RKO (cell line): ENCODE results near the gene RCSD1.

Experiments
- DNase-seq: peaks from one replicate; pipeline ENCODE4 v3.0.0-alpha.2; 2016; ENCODE audit warnings: low spot score

The RCSD1 gene

DNA sequence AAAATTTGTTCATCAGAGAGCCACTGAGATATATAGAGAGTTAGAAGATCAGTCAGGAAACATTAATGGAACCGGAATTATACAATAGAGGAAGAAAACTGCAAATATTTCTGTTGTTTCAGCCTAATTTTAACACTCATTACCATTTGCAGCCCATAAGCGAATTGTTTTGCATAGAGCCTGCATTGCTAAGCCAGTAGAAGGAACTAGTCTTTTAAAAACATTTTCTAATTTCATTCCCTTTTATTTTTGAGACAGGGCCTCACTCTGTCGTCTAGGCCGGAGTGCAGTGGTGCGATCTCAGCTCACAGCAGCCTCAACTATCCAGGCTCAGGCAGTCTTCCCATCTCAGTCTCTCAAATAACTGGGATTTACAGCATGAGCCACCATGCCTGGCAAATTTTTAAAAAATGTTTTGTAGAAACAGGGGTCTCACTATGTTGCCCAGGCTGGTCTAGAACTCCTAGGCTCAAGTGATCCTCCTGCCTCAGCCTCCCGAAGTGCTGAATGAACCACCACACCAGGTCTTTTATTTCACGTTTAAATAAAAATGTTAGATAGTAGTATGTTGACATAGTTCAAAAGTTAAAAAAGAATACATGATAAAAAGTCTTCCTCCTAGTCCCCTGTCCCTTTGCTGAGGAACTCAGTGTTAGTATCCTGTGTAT, 117.1 kb downstream of the RCSD1 start:
- no peak for DNase-seq

DNA sequence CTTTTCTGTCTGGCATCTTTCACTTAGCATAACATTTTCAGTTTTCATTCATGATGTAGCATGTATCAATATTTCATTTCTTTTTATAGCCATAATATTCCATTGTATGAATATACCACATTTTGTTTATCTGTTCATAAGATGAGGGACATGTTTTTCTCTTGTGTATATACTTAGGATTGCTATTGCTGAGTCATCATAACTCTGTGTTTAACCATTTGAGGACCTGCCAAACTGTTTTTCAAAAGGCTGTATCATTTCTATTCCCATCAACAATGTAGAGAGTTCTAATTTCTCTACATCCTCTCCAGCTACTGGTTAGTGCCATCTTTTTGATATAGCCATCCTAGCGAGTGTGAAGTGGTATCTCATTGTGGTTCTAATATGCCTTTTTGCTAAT, 118.0 kb downstream of the RCSD1 start:
- DNase-seq, result no peak

DNA sequence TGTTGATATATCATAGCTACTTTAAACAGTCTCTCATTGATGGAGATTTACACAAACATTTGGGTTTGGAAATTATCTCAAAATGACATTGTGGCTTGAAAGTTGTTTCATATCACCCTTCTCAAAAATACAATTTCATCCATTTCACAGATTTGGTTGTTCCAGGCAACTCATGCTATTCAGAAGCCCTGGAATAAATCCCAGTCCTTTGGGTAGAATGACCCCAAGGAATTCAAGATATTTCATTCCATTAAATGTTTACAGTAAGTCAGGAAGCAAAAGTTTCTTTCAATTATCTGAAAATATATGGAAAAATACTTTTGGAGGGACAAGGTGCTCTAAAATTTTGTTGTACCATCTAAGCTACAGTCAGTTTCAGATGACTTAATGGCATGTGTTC, 118.9 kb downstream of the RCSD1 start:
- no peak for DNase-seq

DNA sequence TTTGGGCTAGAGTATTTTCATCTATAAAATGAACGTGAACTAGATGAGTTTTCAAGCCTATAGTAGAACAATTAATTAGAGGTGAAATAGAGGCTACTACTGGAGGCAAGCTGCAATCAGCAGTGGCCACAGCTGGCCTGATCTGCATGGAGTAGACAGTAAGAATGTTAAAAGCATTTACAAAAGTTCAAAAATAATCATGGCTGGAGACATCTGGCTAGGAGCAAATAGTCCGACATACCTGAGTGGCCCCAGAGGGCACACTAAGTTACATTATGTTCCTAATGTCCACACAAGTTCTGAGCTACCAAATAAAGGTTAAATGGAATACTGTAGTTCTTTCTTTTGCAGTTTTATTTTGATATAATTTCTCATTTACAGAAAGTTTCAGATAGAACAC, 119.7 kb downstream of the RCSD1 start:
- no peak for DNase-seq

DNA sequence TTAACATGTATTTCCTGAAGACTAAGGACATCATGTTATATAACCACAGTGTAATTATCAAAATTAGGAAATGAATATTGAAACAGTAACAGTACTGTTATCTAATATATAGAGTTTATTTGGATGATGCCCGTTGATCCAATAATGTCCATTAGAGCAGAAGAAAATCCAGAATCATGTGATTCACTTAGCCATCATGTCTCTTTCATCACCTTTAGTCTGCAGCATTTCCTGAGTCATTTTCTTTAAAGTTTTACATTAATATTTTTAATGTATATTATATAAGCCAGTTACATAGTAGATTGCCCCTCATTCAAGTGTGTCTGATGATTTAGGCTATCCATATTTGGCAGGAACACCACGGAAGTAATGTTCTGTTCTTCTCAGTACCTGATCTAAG, 120.6 kb downstream of the RCSD1 start:
- DNase-seq, result no peak

DNA sequence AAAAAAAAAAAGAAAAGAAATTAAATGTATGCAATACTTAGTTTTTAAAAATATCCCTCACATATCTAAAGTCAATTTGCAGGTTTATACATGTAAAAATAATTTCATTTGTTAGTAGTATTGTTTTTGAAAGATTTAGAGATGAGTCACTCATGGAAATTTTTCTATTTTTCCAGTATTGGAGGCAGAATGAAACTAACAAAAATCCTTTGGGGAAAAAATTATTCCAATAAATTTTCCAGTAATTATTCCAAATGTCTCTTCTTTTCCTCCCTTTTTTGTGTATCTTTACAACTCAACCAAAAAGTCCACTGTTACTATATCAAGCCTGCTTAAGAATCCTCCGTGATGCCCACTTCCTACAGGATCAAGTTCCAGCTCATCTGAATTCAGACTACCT, 121.6 kb downstream of the RCSD1 start:
- no peak for DNase-seq

DNA sequence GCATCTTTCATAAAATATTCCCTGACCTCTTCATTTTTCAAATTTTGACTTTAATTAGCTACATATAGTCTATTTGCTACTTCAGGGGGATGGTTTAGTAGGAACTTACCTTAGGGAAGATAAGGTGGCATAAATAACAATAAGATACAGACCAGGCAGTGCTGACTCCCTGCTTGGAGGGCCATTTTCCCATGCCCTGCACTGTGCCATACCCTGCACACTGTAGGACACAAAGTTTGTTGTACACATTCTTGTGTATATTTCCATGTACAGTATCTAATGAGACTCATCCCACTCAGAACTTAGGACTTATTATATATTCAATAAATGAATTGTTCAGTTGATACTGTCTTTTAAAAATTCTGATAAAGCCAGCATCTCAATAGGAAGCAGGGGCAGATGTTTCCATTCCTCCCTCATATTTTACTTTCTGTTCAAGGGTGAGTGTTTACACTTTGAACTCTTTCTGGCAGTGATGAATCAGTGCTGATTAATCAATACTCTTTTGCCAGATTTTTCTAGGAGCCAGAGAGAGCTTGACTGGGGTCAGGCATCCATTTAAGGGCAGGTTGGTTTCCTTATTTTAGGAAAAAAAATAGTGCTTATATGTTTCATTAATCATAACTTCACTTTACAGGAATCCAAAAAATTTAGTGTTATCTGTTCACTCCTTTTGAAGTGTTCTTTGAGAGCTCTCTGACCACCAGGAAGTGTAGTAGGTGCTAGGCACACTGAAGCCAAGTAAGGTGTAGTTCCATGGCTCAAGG, 122.4 kb downstream of the RCSD1 start:
- DNase-seq, result no peak

DNA sequence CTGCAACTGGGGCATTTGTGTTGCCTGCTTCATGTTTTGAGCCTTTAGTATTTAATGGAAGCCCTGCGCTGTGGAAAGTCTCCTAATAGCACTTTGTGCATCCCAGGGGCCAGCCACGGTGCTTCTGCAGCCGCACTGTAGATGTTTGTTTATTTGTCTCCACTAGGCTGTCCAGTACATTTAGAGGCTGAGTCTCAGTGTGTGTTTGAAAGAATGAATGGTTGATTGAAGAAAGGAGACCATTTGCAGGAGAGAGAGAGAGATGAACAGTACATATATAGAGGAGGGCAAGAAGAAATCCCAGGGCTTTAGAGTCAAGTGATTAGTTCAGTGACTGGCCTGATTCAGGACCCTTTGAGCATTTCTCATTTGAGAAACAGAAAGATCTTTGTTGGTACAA, 125.6 kb downstream of the RCSD1 start:
- DNase-seq, result no peak
